SK-MEL-5 (cell line): Measurements from ENCODE around the gene TCTN1. TPM values are rescaled to one million over a fixed set of nuclear protein-coding genes. Genes with fewer than 3 reads are reported as not detected.

Source experiments
- DNase-seq: peaks from one replicate; pipeline ENCODE4 v3.0.0-alpha.2; 2016; ENCODE audit warnings: low read depth, low spot score
- in situ Hi-C: cut with HindIII; loops from 2 replicates; pipeline ENCODE4 v1.10.0; 2016; ENCODE audit warnings: low sequenced_read_pairs, high pct_unique_total_duplicates, low pct_unique_long_range_greater_than_20kb
- total RNA-seq: library from RNA; depleted of rRNA; stranded (reverse); fragments of >200 nt; shearing (Covaris generic); gene quantifications from 2 replicates; pipeline ENCODE4 v1.2.3, GENCODE V29; 2014

TCTN1 gene
- total RNA-seq, 1 experiment from 2014 or later, result 35.6 TPM

DNA sequence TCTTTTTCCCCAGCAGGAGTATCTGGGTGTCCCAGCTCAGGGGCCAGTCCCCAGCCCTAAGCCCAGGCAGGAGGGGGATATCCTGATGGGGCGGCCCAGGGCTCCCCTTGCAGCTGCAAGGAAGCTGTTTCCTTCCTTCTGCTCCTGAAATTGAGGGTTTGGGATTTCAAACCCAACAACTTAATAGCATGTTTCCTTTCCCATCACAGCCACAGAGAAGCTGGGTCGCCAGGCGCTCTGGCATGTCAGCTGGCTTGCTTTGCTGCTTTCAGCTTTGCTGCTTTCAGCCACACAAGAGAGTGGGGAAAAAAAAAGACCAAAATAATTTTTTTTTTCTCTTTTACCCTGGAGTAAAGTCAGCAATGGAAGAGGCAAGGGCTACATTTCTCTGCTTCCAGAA, 44.9 kb downstream of the TCTN1 start:
- in situ Hi-C loops, result no loop called here
- no peak for DNase-seq

DNA sequence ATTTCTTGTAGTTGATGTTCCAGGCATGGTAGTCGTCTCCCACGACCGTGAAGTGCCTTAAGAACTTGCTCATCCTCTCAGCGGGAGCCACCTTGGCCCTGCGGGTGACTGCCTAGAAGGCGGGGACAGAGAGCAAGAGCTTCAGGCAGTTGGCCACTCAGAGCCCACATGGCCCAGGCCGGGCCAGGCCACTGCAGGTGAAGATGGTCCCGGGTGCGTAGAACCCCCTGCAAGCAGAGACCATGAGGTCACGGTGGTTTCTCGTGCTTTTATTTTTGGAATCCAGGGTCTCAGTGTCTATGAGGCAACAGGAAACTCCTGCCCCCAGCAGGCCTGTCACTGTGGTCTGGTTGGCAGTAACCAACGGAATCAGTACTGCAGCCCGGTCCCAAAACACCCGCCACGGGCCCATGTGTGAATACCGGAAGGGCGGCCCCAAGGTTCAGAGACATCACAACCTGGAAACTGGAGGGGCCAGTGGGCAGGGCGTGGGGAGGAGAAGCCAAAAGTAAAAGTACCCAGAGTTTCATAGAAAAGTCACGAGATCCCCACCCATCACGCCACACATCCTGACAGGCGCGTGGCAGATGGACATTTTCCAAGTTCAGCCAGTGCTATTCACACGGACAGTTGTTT, 47.5 kb downstream of the TCTN1 start:
- DNase-seq, result no peak
- in situ Hi-C loops, result no loop called here

DNA sequence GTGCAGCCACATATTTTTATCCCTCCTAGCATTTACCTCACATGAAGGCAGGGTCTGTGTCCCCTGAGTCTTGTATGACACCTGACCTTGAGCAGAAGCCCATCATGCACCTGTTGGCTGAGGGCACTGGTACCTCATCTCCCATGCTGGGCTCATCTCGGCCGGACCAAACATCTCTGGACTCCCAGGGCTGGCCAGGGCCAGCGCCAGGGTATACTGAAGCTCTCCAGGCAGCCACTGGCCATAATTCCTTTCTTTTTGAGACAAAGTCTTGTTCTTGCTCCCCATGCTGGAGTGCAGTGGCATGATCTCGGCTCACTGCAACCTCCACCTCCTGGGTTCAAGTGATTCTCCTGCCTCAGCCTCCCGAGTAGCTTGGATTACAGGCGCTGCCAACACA, 53.0 kb downstream of the TCTN1 start:
- in situ Hi-C loops, result no loop called here
- no peak for DNase-seq

DNA sequence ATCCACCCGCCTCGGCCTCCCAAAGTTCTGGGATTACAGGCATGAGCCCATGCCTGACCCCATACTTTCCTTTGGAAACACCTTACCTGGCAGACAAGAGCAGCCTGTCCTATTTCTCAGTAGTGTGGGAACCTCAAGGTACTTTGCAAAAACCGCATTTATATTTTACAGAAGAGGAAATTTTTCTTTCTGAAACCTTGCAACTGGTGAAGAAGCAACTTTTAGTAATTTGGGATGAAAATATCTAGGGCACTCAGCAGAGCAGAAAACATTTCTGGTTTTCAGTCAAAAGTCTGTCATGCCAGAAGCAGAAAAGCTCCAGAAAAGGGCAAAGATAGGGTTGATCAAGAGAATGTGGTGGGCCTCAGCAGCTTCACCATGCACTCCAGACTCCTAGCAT, 53.7 kb downstream of the TCTN1 start:
- no peak for DNase-seq
- in situ Hi-C loops, result no loop called here

DNA sequence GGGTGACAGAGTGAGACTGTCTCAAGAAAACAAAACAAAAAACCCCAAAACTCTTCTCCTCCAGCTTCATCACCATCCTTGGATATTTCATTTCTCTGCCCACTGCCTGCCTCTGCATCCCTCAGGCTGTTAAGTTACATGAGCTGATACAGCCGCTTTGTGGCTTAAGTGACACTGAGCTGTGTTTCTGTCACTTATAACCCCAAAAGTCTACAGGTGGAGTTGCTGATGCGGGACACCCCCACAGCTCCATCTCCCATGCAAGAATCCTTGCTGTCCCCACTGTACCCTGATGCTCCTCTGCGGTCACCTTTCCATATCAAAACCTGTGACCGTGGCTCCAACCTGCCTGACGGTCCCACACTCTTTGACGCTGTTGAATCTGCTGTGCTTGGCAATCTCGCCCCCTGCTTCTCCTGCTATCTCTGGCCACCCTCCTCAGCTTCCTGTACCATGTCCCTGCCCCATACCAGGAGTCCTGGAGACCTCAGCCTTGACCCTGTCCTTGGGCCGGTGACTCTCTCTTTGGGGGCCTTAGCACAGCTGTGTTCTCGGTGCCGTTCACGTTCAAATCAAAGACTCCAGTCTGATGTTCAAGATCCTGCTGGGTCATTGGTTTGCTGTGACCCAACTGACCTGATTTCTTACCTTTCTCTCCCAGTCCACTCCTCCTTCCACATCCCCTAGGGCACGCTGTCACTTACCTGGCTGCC, 54.7 kb downstream of the TCTN1 start:
- in situ Hi-C loops, result no loop called here
- DNase-seq, result no peak

DNA sequence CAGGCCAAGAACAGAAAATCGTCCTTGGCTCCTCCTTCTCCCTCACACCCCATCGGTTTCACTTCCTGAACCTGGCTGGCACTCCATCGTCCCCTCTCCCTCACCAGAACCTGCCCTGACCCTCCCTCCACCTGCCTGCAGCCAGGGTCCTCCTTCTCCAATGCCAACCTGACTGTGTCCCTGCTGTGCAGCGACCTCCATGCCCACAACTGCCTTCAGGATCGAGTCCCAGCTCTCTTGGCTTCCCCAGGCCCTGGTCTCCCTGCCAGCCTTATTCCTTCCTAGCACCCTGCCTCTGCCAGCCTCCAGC, 55.2 kb downstream of the TCTN1 start:
- in situ Hi-C loops, result no loop called here
- DNase-seq, result no peak

DNA sequence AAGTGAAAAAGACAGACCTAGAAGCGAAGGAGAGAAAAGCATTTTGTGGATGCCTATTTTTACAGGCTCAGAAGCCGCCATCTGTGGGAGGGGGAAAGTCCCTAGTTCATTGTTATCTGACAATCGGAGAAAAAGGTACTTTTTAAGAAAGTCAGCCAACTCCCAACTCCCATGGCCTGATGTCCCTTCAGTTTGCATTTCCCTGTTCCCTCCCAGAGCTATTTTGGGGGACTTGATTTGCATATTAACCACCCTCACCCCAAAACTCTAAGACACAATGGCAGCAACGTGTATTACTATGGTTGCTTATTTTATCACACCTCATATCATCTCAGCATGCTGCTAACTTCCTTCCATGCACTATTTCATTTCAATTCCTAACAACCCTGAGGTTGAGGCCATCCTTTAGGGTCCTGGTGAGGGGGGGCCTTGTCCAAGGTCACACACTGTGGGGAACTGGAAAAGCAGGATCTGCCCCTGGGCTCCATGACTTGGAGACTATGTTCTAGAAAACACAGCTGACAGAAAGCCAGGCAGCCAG, 56.3 kb downstream of the TCTN1 start:
- in situ Hi-C loops, result no loop called here
- no peak for DNase-seq

DNA sequence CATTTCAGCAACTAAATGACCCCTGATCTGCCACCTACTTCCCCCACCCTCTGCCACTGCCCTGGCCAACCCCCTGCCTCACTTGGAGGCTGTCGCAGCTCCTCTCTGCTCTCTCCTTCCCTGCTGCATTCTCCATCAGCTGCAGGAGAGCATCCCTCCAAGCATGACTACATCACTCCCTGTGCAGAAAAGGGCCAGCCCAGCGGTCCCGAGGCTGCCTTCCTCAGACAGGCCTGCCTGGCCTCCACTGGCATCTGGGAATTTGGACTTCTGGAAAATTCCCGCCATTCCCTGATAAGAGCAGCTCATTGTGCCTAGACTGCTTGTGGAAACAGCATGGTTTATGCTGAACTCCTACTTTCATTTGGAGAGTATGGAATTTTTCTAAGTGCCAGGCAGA, 62.2 kb downstream of the TCTN1 start:
- in situ Hi-C loops, result no loop called here

DNA sequence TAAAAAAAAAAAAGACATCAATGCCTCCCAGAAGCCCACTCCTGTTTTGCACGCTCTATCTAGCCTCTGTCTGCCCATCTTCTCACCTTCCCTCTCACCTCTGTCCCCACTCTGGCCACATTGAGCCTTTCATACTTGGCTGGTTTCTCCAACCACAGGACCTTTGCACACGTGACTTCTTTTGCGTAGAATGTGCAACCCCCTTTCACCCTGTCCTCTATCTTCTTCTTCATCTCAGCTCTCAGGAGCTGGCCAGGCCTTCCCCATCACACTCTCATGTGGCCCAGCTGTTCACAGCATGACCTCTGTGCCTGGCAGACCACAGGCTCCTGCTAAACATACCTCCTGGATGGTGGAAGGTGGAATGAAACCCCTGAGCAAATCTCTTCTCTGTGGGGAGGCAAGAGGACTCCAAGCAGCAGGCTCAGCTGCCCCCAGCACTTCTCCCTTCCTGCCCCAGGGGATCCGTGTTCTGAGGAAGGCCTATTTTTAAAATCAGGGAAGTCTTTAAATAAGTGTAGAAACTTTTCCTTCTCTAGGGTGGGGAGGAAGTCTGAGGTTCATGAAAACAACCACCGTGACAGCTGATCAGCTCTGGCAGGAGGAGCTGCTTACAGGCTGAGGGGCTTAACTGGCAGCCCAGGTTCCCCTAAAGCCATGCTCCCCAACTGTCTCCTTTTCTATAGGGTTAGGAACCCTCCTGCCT, 63.4 kb downstream of the TCTN1 start:
- no peak for DNase-seq
- in situ Hi-C loops, result no loop called here

More for the DNA sequence above, 62.2 kb downstream of the TCTN1 start:
- no peak for DNase-seq

DNA sequence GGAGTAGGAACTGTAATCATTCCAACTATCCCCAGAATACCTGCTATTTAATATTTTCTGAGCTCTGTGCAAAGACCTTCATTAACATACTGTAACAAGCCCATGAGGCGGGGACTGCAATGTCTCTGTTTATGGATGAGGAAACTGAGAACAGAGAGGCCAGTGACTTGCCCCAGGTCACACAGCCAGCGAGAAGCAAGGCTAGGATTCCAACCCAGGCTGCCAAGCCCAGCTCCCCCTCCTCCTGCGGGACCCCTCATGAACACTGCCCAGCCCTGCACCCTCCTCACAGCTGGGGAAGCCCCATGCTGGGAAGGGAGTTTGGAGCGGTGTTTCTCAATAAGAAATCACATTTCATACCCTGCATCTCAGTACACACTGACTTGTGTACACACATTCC, 64.1 kb downstream of the TCTN1 start:
- DNase-seq, result no peak
- in situ Hi-C loops, result no loop called here

DNA sequence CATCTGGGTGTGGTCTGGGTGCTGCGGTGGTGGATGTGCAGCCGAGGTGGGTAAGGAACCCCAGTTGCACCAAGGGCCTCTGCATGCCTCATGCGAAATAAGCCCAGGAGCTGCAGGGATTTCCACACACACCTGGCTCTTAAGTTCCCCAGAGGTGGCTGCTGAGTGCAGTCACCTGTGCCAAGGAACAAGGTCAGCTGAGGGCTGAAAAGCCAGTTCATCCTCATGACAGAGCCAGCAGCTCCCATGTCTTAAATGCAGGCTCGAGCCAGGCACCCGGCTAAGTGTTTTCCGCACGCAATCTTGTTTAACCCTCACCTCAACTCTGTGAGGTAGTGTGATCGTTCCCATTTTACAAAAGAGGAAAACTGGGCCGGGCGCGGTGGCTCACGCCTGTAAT, 65.3 kb downstream of the TCTN1 start:
- DNase-seq, result no peak
- in situ Hi-C loops, result no loop called here

DNA sequence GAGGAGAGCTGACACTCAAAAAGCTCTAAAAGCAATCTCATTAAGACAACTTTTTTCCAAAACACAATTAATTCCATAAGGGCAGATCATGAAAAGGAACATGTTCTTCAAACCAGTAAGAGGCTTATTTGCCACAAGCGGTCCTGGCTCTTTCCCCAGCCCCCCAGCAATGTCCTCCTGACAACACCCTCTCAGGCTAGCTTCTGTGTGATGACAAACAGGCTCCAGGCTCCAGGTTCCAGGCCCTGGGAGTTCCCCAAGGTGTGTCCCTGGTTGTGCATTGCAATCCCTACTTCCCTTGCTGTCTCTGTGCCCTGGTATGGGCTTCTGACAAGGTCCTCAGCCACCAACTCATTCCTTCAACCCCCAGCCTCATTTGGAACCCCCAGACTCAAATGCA, 66.1 kb downstream of the TCTN1 start:
- in situ Hi-C loops, result no loop called here
- no peak for DNase-seq

DNA sequence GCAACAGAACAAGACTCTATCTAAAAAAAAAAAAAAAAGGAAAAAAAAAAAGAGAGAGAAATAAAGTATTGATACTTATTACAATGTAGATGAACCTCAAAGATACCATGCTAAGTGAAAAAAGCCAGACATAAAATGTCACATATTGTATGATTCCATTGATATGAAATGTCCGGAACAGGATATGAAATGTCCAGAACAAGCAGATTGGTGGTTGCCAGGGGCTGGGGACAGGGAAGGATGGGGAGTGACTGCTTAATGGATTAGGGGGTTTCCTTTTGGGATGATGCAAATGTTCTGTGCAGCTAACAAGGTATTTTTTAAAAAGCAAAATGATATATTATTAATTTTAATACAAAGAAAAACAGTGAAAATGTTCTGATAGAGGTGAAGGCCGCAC, 70.0 kb downstream of the TCTN1 start:
- in situ Hi-C loops, result no loop called here
- no peak for DNase-seq

DNA sequence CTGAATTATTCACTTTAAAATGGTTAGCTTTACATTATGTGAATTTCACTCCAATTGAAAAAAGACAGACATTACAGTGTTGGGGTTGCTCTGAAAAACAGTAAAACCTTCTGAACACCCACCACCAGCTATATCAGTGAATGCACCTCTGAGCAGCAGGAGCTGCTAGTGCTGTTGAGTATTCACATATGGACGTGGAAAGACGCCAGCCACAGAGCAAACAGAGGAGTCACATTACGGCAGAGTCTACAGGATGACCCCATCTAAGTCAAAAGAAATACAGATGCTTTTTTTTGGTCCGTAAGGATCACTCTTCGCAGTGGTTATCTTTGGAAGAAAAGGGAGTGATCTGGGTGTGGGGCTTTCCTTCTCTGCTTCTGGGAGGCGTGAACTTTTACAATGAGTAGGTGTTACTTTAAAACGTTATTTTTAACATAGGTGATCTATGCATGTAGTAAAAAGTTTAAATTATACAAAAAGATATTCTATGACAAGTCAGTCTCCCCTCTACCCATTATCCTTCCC, 70.4 kb downstream of the TCTN1 start:
- in situ Hi-C loops, result no loop called here
- DNase-seq, result no peak

DNA sequence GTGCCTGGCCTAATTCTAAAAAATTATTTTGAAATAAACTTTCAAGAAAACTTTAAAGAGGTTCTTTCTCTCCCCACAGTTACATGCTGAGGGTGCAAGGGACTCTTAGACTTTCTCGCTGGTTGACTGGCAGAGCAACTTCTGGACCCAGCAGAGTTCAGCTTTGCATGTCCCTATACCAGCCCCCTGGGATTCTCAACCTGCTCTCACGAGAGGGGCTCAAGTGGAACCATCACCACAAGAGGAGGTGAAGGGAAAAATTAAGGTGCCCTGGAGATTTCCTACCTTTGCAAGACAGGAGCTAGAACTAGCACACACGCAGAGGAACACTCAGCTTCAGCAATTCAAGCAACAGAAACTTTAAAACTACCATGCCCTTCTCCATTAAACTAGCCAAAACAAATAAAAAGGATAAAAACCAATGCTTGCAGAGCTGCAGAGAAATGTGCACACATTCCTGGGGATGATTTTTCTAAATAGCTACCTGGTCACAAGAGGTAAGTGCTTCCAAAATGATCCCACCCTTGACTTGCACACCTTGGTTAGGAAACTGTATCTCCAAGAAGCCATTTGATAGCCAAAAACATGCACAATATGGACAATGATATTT, 72.5 kb downstream of the TCTN1 start:
- in situ Hi-C loops, result no loop called here
- no peak for DNase-seq

DNA sequence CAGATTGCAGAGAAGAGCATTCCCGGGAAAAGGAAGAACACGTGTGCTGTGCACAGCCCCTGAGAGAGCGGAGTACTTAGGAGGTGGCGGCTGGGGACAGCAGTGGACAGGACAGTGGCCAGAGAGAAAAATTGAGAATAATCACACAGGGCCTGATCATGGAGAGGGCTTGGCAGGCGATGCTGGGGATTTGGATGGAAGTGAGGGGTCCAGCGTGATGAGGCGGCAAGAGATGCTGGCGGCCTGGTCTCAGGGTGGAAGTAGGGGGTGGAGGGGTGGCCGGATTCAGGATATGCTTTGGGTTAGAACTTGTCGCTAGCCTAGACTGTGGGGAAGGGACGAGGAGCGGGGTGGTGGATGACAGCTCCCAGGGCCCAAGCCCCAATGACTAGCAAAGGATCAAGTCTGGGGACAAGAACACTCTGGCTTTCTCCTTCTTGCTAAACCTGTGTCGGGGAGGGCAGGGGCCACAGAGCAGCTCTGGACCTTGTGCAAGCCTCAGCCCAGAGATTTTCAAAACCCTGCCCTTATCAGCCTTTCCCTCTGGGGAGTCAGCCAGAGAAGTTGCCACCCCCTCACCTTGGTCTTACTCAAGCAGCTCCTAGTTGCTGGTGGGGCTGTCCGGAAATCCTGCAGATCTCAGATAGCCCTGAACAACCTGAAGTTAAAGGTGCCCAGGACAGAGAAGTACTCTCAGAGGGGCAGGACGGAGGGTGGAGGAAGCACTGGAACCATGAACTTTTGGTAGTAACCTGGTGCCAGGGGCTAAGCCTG, 73.7 kb downstream of the TCTN1 start:
- no peak for DNase-seq
- in situ Hi-C loops, result no loop called here

DNA sequence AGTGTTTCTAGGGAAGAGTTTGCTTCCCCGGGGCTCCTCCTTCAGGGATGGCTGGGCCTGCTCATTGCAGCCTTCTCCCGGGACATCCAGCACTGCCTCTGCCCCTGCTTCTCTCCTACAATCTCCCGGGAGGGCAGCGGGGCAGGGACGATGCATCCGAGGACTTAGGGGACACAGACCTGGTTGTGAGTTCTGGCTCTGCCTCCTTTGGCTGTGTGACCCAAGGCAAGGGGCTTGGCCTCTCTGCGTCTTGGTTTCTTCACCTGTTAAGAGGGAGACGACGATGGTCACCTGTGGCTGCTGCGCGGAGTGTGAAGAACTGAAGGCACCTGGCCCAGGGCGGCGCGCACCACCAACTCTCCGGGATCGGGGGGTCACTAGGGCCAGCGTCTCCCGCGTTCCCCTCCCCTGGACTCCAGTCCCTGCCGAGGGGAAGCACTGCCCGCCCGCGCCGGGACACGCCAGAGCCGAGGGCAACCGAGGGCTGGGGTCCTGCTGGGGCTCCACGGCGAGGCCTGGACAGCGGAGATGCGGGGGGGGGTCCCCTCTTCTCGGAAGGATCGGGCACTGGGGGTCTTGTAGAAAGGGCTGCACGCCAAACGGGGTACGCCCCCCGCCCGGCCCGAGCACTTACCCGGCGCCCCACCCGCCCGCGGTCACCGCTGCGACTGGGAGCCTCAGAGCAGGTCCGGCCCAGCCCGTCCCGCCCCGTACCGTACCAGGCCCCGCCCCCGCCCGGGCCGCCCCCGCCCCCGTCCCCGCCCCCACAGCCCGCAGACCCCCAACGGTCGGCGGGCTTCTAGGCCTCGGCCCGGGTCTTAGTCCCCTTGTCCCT, 74.7 kb downstream of the TCTN1 start, which contains the start of gene HVCN1:
TSS of gene HVCN1 (minus strand) at position 670 of the 835 bp plus-strand sequence. CDS start 5,870 bp downstream, outside the sequence.
- in situ Hi-C loops, result no loop called here
- no peak for DNase-seq
